T-helper 17 cell (primary cell): ENCODE data around the gene AGTRAP. TPM values are rescaled to one million over a fixed set of nuclear protein-coding genes. Genes with fewer than 3 reads are reported as not detected.

Experiments used
- ATAC-seq: fragments of 150-1000 bp; cut with Tn5 transposase; 2 replicates; pipeline ENCODE4 v1.10.0; 2021; ENCODE audit warnings: mild to moderate bottlenecking, moderate library complexity
- DNase-seq, 3 donors: peaks; one replicate each; pipeline versions ENCODE4 v3.0.0 to v3.0.0-alpha.2; 2020 to 2021
- H3K9me3 ChIP-seq: one replicate; pipeline ENCODE4 v1.7.0; 2013; ENCODE audit warnings: low read length, mild to moderate bottlenecking; ENCODE audit not compliant: control insufficient read depth, poor library complexity, severe bottlenecking
- H3K27ac Mint-ChIP-seq: one replicate; pipeline ENCODE4 v1.8.0; 2022; ENCODE audit warnings: mild to moderate bottlenecking, moderate library complexity, mixed read lengths
- H3K27me3 Mint-ChIP-seq: one replicate; pipeline ENCODE4 v1.8.0; 2022; ENCODE audit warnings: mixed read lengths
- H3K36me3 Mint-ChIP-seq: one replicate; pipeline ENCODE4 v1.8.0; 2022; ENCODE audit warnings: low read depth, mixed read lengths
- H3K4me1 Mint-ChIP-seq: one replicate; pipeline ENCODE4 v1.8.0; 2022; ENCODE audit warnings: mild to moderate bottlenecking, mixed read lengths
- H3K4me3 Mint-ChIP-seq: one replicate; pipeline ENCODE4 v1.8.0; 2022; ENCODE audit warnings: mild to moderate bottlenecking, moderate library complexity, mixed read lengths
- total RNA-seq, 4 donors: library from RNA in 2 of 4; stranded (reverse) in 2 of 4; gene quantifications; one replicate each; pipeline ENCODE4 v1.2.3 and lab custom pipeline; 2022 to 2026

AGTRAP gene
- total RNA-seq, 2 donors from 2014 or later: 19.2 to 22.5 TPM

- no peaks in the 10 kb centered on the region for H3K27me3 Mint-ChIP-seq
- no peak overlapping the region for H3K27ac Mint-ChIP-seq
- H3K9me3 ChIP-seq: no peaks in the 10 kb centered on the region
- H3K36me3 Mint-ChIP-seq: no peaks in the 10 kb centered on the region
- DNase-seq (no peak), ATAC-seq (no peak)
- H3K4me1 Mint-ChIP-seq: peaks cover 26% of the 10 kb centered on the region
- H3K4me3 Mint-ChIP-seq: no peak overlapping the region
Observed at GRCh38 chr1:11800391-11800755, 64.4 kb downstream of the AGTRAP start.

Other genes with a start within 250 kb of the AGTRAP start
- gene FBXO2, start 81.7 kb upstream of the AGTRAP start, total RNA-seq: 1 to 10 TPM; 1.3 to 2.2 TPM
- 10 to 100 TPM; 36.2 to 36.5 TPM for gene FBXO44, start 81.3 kb upstream of the AGTRAP start, total RNA-seq
- gene FBXO6, start 71.9 kb upstream of the AGTRAP start, total RNA-seq: 1 to 10 TPM; 2.7 to 4.2 TPM
- 10 to 100 TPM; 23.2 to 28.1 TPM for gene MAD2L2, start 55.0 kb upstream of the AGTRAP start, total RNA-seq
- gene DRAXIN, start 44.4 kb upstream of the AGTRAP start, total RNA-seq: under 1 TPM in 1 of 2 donors, not detected in 1; 0.17 TPM
- gene C1orf167, start 26.1 kb downstream of the AGTRAP start, total RNA-seq: under 1 TPM in 1 of 2 donors, not detected in 1; 0.13 TPM
- gene MTHFR, start 69.8 kb downstream of the AGTRAP start, total RNA-seq: 10 to 100 TPM; 31.5 to 35.1 TPM
- 10 to 100 TPM; 11.7 to 13.8 TPM for gene CLCN6, start 70.1 kb downstream of the AGTRAP start, total RNA-seq
- not detected for gene NPPA, start 111.6 kb downstream of the AGTRAP start, total RNA-seq
- gene NPPB, start 122.8 kb downstream of the AGTRAP start, total RNA-seq: not detected
- 10 to 100 TPM; 17.5 to 20.6 TPM for gene KIAA2013, start 190.3 kb downstream of the AGTRAP start, total RNA-seq
- 1 to 10 TPM; 2.8 to 3.0 TPM for gene PLOD1, start 198.6 kb downstream of the AGTRAP start, total RNA-seq
- gene MFN2, start 244.3 kb downstream of the AGTRAP start, total RNA-seq: 10 to 100 TPM; 34.7 to 46.4 TPM